Heart right ventricle (tissue), 16 donors: ENCODE data around the gene EDIL3. TPM values are rescaled to one million over a fixed set of nuclear protein-coding genes. Genes with fewer than 3 reads are reported as not detected.
"Not testable (repeated sequence)": the region's sequence is repeated elsewhere in the genome, so short reads cannot be mapped to it uniquely, and the experiment has no call there.

Experiments
- ATAC-seq, 8 donors: fragments of 200-7000 bp; cut with Tn5 transposase; one replicate each; pipeline ENCODE4 v1.9.1; 2020; ENCODE audit warnings: mild to moderate bottlenecking in 8 of 8, moderate library complexity in 8 of 8, moderate number of reproducible peaks in 1 of 8
- DNase-seq, 2 donors: peaks; one replicate each; pipeline ENCODE4 v3.0.0-alpha.2; 2020
- H3K27ac ChIP-seq, 10 donors: fragments of 200-600 bp; sonication (generic) in 2 of 10; one replicate each; pipeline versions ENCODE4 v1.5.0 to v1.8.0; 2020 to 2022; ENCODE audit warnings: mild to moderate bottlenecking in 3 of 10
- H3K27me3 ChIP-seq, 7 donors: fragments of 200-600 bp; one replicate each; pipeline ENCODE4 v1.8.0; 2021 to 2022; ENCODE audit warnings: mild to moderate bottlenecking in 2 of 7
- H3K36me3 ChIP-seq, 9 donors: fragments of 200-600 bp; sonication (generic) in 1 of 9; one replicate each; pipeline versions ENCODE4 v1.5.0 to v1.8.0; 2020 to 2022; ENCODE audit warnings: mild to moderate bottlenecking in 2 of 9
- H3K4me1 ChIP-seq, 9 donors: fragments of 200-600 bp; sonication (generic) in 1 of 9; one replicate each; pipeline versions ENCODE4 v1.5.0 to v1.8.0; 2020 to 2022; ENCODE audit warnings: mild to moderate bottlenecking in 4 of 9
- H3K4me3 ChIP-seq, 10 donors: fragments of 200-600 bp; sonication (generic) in 2 of 10; one replicate each; pipeline versions ENCODE4 v1.5.0 to v1.8.0; 2020 to 2022; ENCODE audit warnings: mild to moderate bottlenecking in 7 of 10, moderate library complexity in 2 of 10
- H3K9me3 ChIP-seq, 11 donors: fragments of 200-600 bp in 10 of 11; sonication (generic) in 2 of 11; one replicate each; pipeline versions ENCODE4 v1.5.0 to v1.8.0; 2013 to 2022; ENCODE audit warnings: mild to moderate bottlenecking in 2 of 11, control low read depth in 1 of 11, moderate library complexity in 1 of 11
- WGBS, 2 donors: extraction: QIAGEN DNeasy Blood & Tissue Kit; methylation state at CpG; one replicate each; pipeline ENCODE4 v1.1.7; 2013; ENCODE audit warnings: inconsistent platforms in 1 of 2; 5-methylcytosine and 5-hydroxymethylcytosine counted together
- intact Hi-C, 10 donors: fragments of 100-400 bp; cut with DNase I; formaldehyde crosslinking; loops; one replicate each; pipeline versions ENCODE4 v1.11.1 to v1.14.2; 2022
- polyA plus RNA-seq, 2 donors: library from polyadenylated mRNA; stranded (reverse); fragments of 200-250 nt; gene quantifications; one replicate each; pipeline ENCODE4 v1.2.3, GENCODE V29; 2013
- total RNA-seq, 10 donors: library from RNA; stranded (reverse); fragmentation: NEBNext Ultra II Directional in 3 of 10; extraction: Animal tissue kit (Norgen Biotek cat#: 25700) in 3 of 10; gene quantifications; one replicate each; pipeline versions ENCODE4 v1.2.1 to v1.2.4, GENCODE V29; 2021 to 2023
- TF ChIP-seq, protein P1 (sequence below), 9 donors: fragments of 200-600 bp; sonication (generic) in 2 of 9; IDR thresholded peaks; one replicate each; pipeline versions ENCODE4 v1.5.0 to v1.8.0; 2021 to 2022; ENCODE audit warnings: antibody characterized with exemption in 9 of 9, mild to moderate bottlenecking in 5 of 9, moderate library complexity in 1 of 9
- donor health status: Arrhythmogenic right ventricular cardiomyopathy.
- donor health status: ischemic (EF 13 %, LVEDD 7.1; RV severe dilation, severe dysfunction).
- donor health status: healthy with polysubstance abuse.
- donor health status: DM: no; HTN: yes; CAD: no.
- donor health status: DM: no; HTN: no; CAD: no.
- donor health status: ischemic (EF 25% LVEDD 6.9; RV normal size, moderate dysfunction).
- donor health status: ischemic (EF 25% LVEDD 5.7; RV mildly dilated, moderate dysfunction).
- donor health status: healthy.
- donor health status: DM: yes; HTN: yes; CAD: no.
- donor health status: Ischemic cardiomyopathy.
- donor health status: ischemic (EF 35%, LVEDD 5.7; RV mildly dilated, moderate dysfunction).
- donor health status: nonischemic (EF 11% LVEDD 7.7; RV severe dilation, severe dysfunction).
- donor health status: DM: yes; HTN: yes; CAD: no.
- donor health status: PGD.
- donor health status: ischemic (EF 29% LVEDD 5.4; RV normal size, mild dysfunction).
- donor health status: nonischemic (EF 23%, LVEDD 6.1; RV moderate dilation, normal function).

Gene EDIL3
- total and polyA plus RNA-seq, 12 donors: 1.6 to 10.0 (median 3.9) TPM

DNA sequence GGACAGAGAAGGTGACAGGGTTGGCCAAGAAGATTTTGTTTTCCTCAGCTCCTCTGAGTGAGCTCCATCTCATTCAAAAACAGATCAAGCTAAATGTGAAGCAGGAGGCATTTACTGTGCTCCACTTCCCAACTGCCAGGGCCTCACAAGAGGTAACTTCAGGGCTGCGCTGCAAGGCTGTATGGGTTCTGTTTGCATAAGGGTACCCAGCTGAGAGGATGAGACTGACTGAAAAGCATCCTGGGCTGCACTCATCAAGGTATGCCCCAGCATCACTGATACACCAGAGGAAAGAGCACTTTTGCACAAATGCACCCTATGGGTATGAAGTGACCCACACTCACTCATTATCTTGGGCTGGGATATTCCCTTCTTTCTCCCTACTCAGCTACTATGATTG, 347.8 kb downstream of the EDIL3 start:
- intact Hi-C loops: no loop called here
- ATAC-seq (no peak), DNase-seq (no peak)
- Histone ChIP-seq H3K27me3 (peaks cover 0 to 5% (median 0%) of the 10 kb centered on the region in 7 donors), H3K27ac (no peak overlapping the region), H3K36me3 (no peaks in the 10 kb centered on the region), H3K4me1 (no peaks in the 10 kb centered on the region), H3K9me3 (peaks cover 0 to 3% (median 0%) of the 10 kb centered on the region in 11 donors), H3K4me3 (no peak overlapping the region)
- WGBS, 2 donors: 87 to 92% methylated on average over 1 of the region's 1 CpG
- TF ChIP-seq, protein P1, sequence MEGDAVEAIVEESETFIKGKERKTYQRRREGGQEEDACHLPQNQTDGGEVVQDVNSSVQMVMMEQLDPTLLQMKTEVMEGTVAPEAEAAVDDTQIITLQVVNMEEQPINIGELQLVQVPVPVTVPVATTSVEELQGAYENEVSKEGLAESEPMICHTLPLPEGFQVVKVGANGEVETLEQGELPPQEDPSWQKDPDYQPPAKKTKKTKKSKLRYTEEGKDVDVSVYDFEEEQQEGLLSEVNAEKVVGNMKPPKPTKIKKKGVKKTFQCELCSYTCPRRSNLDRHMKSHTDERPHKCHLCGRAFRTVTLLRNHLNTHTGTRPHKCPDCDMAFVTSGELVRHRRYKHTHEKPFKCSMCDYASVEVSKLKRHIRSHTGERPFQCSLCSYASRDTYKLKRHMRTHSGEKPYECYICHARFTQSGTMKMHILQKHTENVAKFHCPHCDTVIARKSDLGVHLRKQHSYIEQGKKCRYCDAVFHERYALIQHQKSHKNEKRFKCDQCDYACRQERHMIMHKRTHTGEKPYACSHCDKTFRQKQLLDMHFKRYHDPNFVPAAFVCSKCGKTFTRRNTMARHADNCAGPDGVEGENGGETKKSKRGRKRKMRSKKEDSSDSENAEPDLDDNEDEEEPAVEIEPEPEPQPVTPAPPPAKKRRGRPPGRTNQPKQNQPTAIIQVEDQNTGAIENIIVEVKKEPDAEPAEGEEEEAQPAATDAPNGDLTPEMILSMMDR (IDR thresholded peaks at IDR 0.05): no peak

DNA sequence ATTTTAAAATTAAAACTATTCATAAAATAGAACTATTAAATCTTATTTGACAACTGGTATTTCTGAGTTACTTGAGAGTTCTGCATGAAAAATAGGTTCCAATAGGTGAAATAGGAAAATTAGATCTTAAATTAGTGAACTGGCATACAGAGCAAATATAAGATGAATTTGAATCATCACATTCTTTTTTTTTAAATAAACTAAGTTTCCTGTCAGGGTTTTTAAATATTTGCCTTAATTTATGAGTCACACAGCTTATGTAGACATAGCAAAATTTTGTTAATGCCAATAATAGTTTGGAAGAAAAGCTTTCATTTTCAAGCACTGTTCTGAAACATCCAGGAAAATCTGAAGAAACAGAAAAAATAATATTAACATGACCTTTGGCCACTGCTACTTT, 352.4 kb downstream of the EDIL3 start:
- Histone ChIP-seq H3K27me3 (no peaks in the 10 kb centered on the region), H3K9me3 (peaks cover 0 to 3% (median 0%) of the 10 kb centered on the region in 11 donors), H3K36me3 (no peaks in the 10 kb centered on the region), H3K4me1 (no peaks in the 10 kb centered on the region), H3K4me3 (no peak overlapping the region), H3K27ac (no peak overlapping the region)
- DNase-seq (no peak), ATAC-seq (no peak)
- intact Hi-C loops: no loop called here
- TF ChIP-seq, protein P1 (IDR thresholded peaks at IDR 0.05): no peak

DNA sequence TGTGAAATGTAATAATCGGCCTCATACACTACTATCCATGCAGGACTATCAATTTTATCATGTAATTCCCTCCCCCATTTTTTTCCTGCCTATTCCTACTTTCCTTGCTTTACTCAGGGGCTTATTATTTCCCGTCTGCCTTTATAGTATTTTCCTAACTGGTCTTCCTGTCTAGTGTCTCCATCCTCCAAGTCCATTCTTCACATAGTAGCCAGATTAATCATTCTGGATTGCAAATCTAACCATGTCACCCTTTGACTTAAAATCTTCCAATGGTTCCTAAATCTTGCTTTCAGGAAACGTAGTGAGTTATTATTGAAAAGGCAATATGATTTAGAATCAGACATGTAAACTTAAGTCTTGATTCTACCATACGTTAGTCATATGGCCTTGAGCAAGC, 356.6 kb downstream of the EDIL3 start:
- intact Hi-C loops: no loop called here
- DNase-seq (no peak), ATAC-seq (no peak)
- no peak overlapping the region for H3K4me3 ChIP-seq
- H3K27me3 ChIP-seq: no peaks in the 10 kb centered on the region
- H3K27ac ChIP-seq: no peak overlapping the region
- TF ChIP-seq, protein P1 (IDR thresholded peaks at IDR 0.05): no peak
- peaks cover 0 to under 1% (median 0%) of the 10 kb centered on the region in 11 donors for H3K9me3 ChIP-seq
- 80 to 91% methylated on average over 4 of the region's 4 CpGs for WGBS, 2 donors
- no peaks in the 10 kb centered on the region for H3K36me3 ChIP-seq
- H3K4me1 ChIP-seq: no peaks in the 10 kb centered on the region

DNA sequence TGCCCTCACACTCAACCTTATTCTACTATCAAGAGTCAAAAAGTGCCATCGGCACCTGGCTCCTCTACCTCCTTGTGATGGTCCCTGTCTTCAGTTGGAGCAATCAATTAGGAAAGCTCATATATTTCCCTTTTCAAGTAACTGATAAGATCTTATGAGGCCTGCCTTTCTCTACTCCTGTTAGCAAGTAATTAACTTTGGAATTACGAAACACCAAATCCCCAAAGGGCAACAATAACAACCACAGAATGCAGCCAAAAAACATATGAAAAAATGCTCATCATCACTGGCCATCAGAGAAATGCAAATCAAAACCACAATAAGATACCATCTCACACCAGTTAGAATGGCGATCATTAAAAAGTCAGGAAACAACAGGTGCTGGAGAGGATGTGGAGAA, 366.2 kb downstream of the EDIL3 start:
- 83 to 93% methylated on average over 2 of the region's 3 CpGs for WGBS, 2 donors
- intact Hi-C loops, H3K4me3 ChIP-seq, H3K27me3 ChIP-seq, ATAC-seq, H3K27ac ChIP-seq, H3K36me3 ChIP-seq, DNase-seq, H3K9me3 ChIP-seq, H3K4me1 ChIP-seq: not testable (repeated sequence)

DNA sequence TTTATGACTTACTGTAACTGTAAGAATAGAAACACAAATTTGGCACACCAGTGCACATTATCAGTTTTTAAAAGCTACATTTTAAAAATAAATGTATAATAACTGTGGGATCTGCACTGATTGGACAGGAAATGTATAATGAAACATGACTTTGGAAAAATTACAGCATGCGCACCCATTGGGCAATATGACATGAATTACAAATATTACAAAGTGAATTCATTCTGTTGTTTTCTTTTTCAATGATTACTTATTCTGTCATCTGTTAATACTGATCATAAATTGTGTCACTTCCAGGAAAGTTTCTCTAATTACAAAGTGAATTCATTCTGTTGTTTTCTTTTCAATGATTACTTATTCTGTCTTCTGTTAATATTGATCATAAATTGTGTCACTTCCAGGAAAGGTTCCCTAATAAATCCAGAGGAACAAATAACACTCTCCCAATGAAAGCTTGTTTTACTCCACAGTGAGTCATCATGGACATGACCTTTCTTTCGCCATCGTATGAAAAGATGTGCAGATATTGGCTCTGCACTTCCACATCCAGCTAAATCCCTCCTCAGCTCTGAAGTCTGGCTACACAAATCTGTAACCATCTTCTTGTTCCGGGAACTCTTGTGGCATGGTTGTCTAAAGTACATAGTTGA, 367.0 kb downstream of the EDIL3 start:
- no peak overlapping the region for H3K27ac ChIP-seq
- H3K9me3 ChIP-seq: no peaks in the 10 kb centered on the region
- DNase-seq (no peak), ATAC-seq (no peak)
- no peaks in the 10 kb centered on the region for H3K27me3 ChIP-seq
- no peak overlapping the region for H3K4me3 ChIP-seq
- intact Hi-C loops: no loop called here
- H3K4me1 ChIP-seq: no peaks in the 10 kb centered on the region
- no peaks in the 10 kb centered on the region for H3K36me3 ChIP-seq
- WGBS, 2 donors: 32 to 58% methylated on average over 4 of the region's 4 CpGs
- TF ChIP-seq, protein P1 (IDR thresholded peaks at IDR 0.05): no peak
